HG03108 (cell line): ENCODE data around the gene ZCCHC14.

Experiments
- ATAC-seq: cut with Tn5 transposase; IDR thresholded peaks from one replicate; pipeline ENCODE4 v1.9.1; 2021; ENCODE audit warnings: moderate library complexity; ENCODE audit not compliant: unreplicated experiment

The ZCCHC14 gene

GRCh38 chr16:87458424-87458915, 34.4 kb downstream of the ZCCHC14 start:
- ATAC-seq: no peak

DNA sequence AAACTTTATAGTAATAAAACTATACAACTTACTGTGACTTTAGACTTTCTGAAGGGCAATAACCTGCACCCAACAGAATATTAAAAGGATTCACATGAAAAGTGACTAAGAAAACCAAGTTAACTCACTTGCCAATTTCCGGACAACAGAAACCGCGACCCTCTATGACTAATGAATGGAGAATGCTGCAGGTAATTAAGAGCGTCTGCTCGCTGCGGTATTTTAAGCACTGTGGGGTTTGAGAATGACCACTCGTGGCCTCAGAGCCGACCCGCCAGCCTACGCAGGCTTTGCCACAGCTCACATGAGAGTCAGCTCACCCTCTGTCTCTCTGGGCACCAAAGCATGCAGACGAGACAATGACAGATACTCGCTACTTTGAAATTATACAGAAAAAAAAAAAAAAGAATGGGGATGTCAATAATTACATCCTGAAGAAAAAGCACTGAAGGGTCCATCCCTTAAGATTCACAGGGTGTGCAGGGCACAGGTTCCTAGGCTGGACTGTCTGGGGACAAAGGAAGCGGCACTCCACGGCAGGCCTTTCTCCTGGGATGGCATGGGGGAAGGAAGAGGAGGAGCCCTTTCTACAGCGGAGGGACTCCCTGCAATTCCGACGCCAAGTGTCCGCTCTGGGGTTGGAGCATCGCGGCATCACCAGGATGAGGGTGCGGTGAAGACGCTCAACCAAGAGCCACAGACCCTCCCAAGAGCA, 35.0 kb downstream of the ZCCHC14 start:
- no peak for ATAC-seq

DNA sequence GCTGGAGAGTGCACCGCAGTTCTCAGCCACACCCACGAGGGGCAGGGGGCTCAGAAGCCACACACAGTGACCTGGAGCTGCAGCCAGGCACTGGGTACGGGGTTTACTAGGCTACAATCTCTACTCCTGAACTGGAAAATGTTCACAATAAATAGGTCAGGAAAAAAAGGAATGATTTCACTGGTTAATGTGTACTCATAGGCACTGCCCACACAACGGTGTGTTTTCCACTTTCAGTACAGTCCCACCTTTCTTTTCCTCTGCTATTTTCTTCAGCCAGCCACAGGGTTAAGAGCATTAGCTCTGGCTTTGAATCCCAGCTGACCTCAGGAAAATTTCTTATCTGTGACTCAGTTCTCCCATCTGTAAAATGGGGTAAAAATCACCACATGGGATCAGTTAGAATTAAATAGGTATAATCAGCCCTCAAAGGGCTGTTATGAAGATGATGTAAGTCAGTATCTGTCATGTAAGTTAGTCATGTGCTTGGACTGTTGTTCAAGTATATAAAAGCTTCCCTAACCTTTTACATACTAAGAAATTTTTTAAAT, 35.7 kb downstream of the ZCCHC14 start:
- ATAC-seq: no peak

GRCh38 chr16:87454391-87454790, 38.4 kb downstream of the ZCCHC14 start:
- ATAC-seq: no peak

DNA sequence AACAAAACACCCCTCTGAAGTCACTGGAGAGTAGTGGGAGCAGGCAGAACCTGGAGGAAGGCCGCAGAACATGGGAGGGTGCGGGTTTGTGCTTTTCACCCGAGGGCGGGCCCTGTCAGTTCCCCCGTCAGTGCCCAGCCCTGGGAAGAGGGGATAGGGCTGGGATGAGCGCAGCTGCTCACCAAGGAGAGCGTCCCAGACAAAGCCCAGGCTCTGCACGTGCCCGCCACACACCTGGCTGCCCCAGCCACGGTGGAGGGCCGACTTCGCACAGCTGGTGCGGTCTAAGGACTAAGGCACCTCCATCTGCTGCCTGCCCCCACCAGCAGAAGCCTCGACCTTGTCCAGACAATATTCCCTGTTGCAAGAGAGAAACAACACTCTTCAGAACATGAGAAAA, 39.5 kb downstream of the ZCCHC14 start:
- ATAC-seq: no peak

- ATAC-seq: no peak
These were observed 41.1 kb downstream of the ZCCHC14 start for GRCh38 chr16:87451563-87452210.

GRCh38 chr16:87448866-87449265, 44.0 kb downstream of the ZCCHC14 start:
- ATAC-seq: no peak

GRCh38 chr16:87447323-87447722, 45.5 kb downstream of the ZCCHC14 start:
- no peak for ATAC-seq

GRCh38 chr16:87446479-87446878, 46.3 kb downstream of the ZCCHC14 start:
- ATAC-seq: no peak

DNA sequence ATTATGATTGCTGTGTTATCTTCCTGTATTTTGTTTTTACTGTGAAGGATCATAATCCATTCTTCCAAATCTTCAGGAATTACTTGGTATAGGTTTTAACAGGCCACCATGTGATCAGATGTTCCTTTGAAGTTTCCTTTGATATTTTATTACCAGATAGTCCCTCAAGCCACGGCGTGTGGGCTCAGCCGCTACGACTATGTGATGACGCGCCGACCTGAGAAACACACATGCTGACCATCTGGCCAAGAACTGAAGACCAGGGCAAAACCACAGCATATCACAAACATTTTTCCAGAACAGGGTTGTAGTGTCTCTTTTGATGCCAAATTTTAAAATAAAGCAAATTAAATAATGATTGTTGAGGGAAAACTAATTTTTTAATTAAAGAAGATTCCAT, 47.3 kb downstream of the ZCCHC14 start:
- ATAC-seq: no peak

GRCh38 chr16:87443964-87444363, 48.9 kb downstream of the ZCCHC14 start:
- no peak for ATAC-seq

DNA sequence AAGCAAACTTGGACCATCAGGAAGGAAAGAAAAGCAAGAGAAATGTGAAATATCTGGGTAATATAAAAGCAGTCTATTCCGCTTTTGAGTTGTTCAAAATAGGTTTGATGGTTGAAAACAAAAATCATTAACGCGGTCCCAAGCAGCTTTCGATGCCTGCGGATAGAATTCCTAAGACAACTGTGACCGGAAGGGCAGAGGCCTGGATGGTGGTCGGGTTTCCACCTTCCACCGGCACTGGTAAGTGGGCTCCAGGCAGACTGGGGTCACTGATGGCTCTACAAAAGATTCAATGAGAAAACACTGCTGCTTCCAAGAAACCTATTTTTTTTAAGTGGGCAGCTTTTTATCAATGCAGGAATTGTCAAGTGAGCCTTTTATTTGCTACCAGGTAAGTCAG, 49.8 kb downstream of the ZCCHC14 start:
- no peak for ATAC-seq

DNA sequence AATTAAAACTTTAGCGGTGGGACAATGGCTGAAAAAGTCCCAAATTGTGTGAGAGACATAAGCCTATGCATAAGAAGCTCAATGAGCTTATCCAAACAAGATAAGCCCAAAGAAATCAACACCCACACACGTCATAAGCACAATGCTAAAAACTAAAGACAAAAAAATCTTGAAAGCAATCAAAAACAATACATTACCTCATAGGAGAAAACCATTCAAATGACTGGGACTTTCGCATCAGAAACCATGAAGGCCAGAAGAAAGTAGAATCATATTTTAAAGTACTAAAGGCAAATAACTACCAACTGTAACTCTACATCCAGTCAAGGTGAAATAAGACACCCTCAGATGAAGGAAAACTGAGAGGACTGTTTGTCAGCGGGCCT, 50.2 kb downstream of the ZCCHC14 start:
- ATAC-seq: no peak

DNA sequence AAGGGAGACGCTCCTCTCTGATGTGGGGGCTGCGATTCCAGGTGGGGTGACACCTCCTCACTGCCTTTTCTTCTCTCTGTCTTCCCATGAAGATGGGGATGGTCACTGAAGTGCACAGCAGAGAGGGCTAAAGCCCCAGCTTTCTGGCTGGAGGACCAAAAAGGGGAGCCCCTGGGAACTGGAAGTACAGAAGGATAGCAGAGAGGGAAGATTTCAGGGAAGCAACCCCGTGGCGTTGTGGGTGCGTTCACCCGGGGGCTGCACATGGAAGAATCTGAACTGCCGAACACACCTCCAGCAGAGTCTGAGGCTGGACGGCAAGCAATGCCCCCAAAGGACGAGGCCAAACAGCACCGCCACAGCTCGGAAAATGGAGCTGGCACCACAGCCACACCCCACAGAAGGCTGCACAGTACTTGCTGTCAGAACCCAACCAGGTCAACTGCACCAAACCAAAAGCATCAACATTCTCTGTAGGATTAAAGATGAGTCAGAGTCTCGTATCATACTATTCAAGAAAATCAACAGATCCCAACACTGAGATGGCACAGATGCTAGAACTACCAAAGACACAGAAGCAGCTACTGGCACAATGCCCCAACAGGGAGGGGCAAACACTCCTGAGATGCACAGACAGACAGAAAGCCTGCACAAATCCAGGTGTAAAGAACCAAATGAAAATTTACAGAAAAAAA, 50.8 kb downstream of the ZCCHC14 start:
- ATAC-seq: no peak

DNA sequence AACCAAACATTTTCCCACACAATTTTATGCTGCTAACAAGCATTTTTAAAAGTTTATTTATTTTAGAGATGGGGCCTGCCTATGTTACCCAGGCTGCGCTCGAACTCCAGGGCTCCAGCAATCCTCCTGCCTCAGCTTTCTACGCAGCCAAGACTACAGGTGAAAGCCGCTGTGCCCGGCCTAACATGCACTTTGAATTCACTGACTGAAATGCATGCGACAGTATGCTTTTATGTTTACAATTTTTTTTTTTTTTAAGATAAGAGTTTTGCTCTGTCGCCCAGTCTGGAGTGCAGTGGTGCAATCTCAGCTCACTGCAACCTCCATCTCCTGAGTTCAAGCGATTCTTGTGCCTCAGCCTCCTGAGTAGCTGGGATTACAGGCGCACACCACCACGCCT, 52.9 kb downstream of the ZCCHC14 start:
- no peak for ATAC-seq

- ATAC-seq: no peak
These were observed 54.2 kb downstream of the ZCCHC14 start for GRCh38 chr16:87438611-87438985.

- ATAC-seq: no peak
These were observed 54.8 kb downstream of the ZCCHC14 start for GRCh38 chr16:87437911-87438610.

DNA sequence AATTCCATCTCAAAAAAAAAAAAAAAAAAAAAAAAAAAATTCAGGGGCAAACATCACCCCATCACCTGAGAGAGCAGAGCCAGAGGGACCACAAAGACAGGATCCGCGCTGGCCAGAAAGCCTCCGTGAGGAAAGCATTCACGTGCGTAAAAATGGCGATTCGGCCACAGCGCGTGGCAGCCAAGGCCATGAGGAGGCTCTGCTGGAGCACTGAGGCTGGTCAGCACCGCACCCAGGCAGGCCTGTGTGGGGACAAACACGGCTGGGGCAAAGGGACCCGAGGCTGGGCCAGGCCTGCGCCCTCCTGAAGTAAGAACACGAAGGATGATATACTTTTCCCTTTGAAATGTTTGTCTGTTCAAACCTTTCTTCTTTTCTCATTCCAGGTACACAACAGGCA, 55.5 kb downstream of the ZCCHC14 start:
- ATAC-seq: no peak

DNA sequence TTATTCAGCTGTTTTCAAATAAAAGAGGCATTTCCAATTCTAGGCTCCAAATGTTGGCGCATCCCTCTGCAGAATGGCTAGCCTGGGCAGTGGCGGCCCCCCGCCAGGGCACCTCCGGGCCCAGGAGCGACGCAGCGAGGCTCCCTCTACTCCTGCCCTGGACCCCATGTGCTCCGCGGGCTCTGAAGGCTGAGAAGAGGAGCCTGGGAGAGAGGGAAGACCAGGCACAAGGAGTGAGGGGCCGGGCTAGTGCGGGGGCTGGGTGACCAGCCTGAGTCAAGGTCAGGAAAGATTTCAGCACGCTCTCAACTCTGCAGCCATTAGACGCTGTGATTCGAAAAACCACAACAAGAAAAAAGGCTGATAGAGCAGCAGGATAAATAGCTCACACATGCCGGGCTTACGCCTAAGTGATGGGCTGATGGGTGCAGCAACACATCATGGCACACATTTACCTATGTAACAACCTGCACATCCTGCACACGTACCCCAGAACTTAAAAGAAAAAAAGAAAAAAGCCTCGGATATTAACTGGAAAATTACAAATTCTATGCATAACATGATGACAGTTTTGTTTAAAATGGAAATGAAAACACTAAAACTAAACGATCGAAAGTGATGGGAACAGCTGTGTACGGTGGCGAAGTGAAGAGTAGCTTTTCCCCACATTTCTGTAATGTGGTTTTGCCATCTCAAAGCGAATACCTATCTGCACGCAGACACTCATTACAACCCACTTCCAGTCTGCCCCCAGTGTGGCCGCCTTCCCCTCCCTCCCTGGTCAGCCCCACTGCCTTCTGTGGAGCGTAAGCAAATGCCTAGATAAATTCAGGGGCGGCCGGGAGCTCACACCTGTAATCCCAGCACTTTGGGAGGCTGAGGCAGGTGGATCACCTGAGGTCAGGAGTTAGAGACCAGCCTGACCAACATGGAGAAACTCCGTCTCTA, 56.3 kb downstream of the ZCCHC14 start:
- no peak for ATAC-seq
